Activated CD8-positive, alpha-beta T cell treated with anti-CD3 and anti-CD28 coated beads for 36 hours (primary cell): Measurements from ENCODE around the gene SIRPA. TPM values are rescaled to one million over a fixed set of nuclear protein-coding genes. Genes with fewer than 3 reads are reported as not detected.

Experiments
- ATAC-seq: fragments of 200-7000 bp; cut with Tn5 transposase; one replicate; pipeline ENCODE4 v1.10.0; 2021; ENCODE audit warnings: mild to moderate bottlenecking, moderate library complexity
- CTCF ChIA-PET: fragments of 350-600 bp; sonication (Branson Sonifier 250); formaldehyde crosslinking; loops from one replicate; lab custom pipeline; 2021; ENCODE audit warnings: antibody characterized with exemption; lab: Charles Lee
- POLR2A ChIA-PET: fragments of 350-600 bp; sonication (Branson Sonifier 250); formaldehyde crosslinking; loops from one replicate; lab custom pipeline; 2021; ENCODE audit warnings: antibody characterized with exemption; lab: Charles Lee
- DNase-seq: peaks from one replicate; pipeline ENCODE4 v3.0.0-alpha.2; 2020
- H3K27ac Mint-ChIP-seq: one replicate; pipeline ENCODE4 v1.8.0; 2021; ENCODE audit warnings: mild to moderate bottlenecking, mixed read lengths
- H3K27me3 Mint-ChIP-seq: one replicate; pipeline ENCODE4 v1.8.0; 2021; ENCODE audit warnings: mixed read lengths
- H3K36me3 Mint-ChIP-seq: one replicate; pipeline ENCODE4 v1.8.0; 2021; ENCODE audit warnings: low read depth, mixed read lengths
- H3K4me1 Mint-ChIP-seq: one replicate; pipeline ENCODE4 v1.8.0; 2021; ENCODE audit warnings: low read depth, mixed read lengths
- H3K4me3 Mint-ChIP-seq: one replicate; pipeline ENCODE4 v1.8.0; 2021; ENCODE audit warnings: mild to moderate bottlenecking, moderate library complexity, mixed read lengths
- H3K9me3 Mint-ChIP-seq: one replicate; pipeline ENCODE4 v1.8.0; 2021; ENCODE audit warnings: mixed read lengths
- CTCF ChIP-seq: fragments of 200-600 bp; IDR thresholded peaks from one replicate; pipeline ENCODE4 v1.8.0; 2022; ENCODE audit warnings: antibody characterized with exemption, mild to moderate bottlenecking
- intact Hi-C: fragments of 100-400 bp; cut with micrococcal nuclease; formaldehyde crosslinking; loops from one replicate; pipeline ENCODE4 v1.10.0; 2022
- total RNA-seq, 2 experiments: library from RNA; stranded (reverse); gene quantifications; one replicate each; pipeline ENCODE4 v1.2.3, GENCODE V29; 2021

The SIRPA gene
- total RNA-seq, 2 experiments from 2014 or later: 0.09 TPM

- H3K4me3 Mint-ChIP-seq: no peak overlapping the region
- DNase-seq (no peak), ATAC-seq (no peak)
- no peaks in the 10 kb centered on the region for H3K36me3 Mint-ChIP-seq
- CTCF ChIA-PET: no interaction called here
- H3K27ac Mint-ChIP-seq: no peak overlapping the region
- POLR2A ChIA-PET: no interaction called here
- H3K27me3 Mint-ChIP-seq: peaks cover 20% of the 10 kb centered on the region
- no peaks in the 10 kb centered on the region for H3K9me3 Mint-ChIP-seq
- intact Hi-C loops: no loop called here
- no peak for TF ChIP-seq CTCF
- peaks cover 3% of the 10 kb centered on the region for H3K4me1 Mint-ChIP-seq
Measured at GRCh38 chr20:1949347-1950100, 54.3 kb downstream of the SIRPA start.

- Mint-ChIP-seq H3K4me3 (no peak overlapping the region), H3K36me3 (no peaks in the 10 kb centered on the region), H3K9me3 (no peaks in the 10 kb centered on the region), H3K27me3 (peaks cover 16% of the 10 kb centered on the region), H3K4me1 (peaks cover 3% of the 10 kb centered on the region), H3K27ac (no peak overlapping the region)
- DNase-seq: no peak
- no peak for ATAC-seq
- ChIA-PET CTCF (no interaction called here), POLR2A (no interaction called here)
- TF ChIP-seq CTCF: no peak
- intact Hi-C loops: no loop called here
Measured at GRCh38 chr20:1950836-1951235, 55.6 kb downstream of the SIRPA start.

DNA sequence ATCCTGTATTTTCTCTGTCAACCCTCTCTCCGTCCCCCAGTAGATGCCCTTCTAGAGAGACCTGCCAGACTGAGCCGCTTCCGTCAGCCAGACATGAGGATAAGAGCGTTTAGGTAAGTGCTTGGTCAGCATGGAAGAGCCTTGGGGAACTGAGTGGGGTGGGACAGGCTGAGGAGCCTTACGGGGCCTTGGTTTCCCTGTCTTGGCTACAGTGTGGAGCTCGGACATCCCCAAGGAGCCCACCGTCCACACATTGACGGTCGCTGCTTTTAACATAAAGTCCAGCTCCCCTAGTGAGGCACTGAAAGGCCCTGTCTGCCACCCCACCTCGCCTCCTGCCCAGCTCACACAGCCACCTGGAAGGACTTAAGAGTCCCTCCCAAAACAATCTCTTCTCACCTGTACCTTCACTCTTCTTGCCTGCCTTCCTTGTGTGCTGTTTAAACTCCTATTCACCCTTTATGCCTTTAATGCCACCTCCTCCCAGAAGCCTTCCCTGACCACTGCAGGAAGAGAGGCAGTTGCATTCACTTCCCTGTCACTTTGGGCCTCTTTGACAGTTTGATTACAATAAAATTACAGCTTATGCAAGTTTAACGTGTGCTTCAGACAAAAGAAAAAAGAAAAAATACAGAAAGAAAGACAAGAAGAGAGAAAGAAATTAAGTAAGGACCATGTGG is 56.4 kb downstream of the SIRPA start:
- ChIA-PET POLR2A (interaction anchor here (0.7 kb wide), 1 partner anchor 75 kb away, joined by 3 read pairs; no protein-coding TSS in a partner anchor), CTCF (no interaction called here)
- peaks cover 13% of the 10 kb centered on the region for H3K27me3 Mint-ChIP-seq
- no peak overlapping the region for H3K4me3 Mint-ChIP-seq
- H3K27ac Mint-ChIP-seq: no peak overlapping the region
- no peaks in the 10 kb centered on the region for H3K36me3 Mint-ChIP-seq
- H3K4me1 Mint-ChIP-seq: peaks cover 3% of the 10 kb centered on the region
- intact Hi-C loops: no loop called here
- no peaks in the 10 kb centered on the region for H3K9me3 Mint-ChIP-seq
- TF ChIP-seq CTCF: no peak
- ATAC-seq: no peak
- no peak for DNase-seq

- no peak for ATAC-seq
- no peaks in the 10 kb centered on the region for H3K9me3 Mint-ChIP-seq
- ChIA-PET CTCF (interaction anchor here (0.9 to 1.0 kb wide), 2 partner anchors 12 to 157 kb away, joined by 3 to 6 read pairs; no protein-coding TSS in a partner anchor), POLR2A (no interaction called here)
- no peak for TF ChIP-seq CTCF
- no peak for DNase-seq
- peaks cover 11% of the 10 kb centered on the region for H3K27me3 Mint-ChIP-seq
- H3K27ac Mint-ChIP-seq: no peak overlapping the region
- no peaks in the 10 kb centered on the region for H3K4me1 Mint-ChIP-seq
- intact Hi-C loops: loop anchor here (1.0 kb wide), 1 partner anchor 14 kb away; no protein-coding TSS in a partner anchor
- H3K36me3 Mint-ChIP-seq: no peaks in the 10 kb centered on the region
- no peak overlapping the region for H3K4me3 Mint-ChIP-seq
Measured at GRCh38 chr20:1952737-1953530, 57.7 kb downstream of the SIRPA start.
